TTC549 (cell line): Measurements from ENCODE around the gene PPIF.
"Not testable (repeated sequence)": the region's sequence is repeated elsewhere in the genome, so short reads cannot be mapped to it uniquely, and the experiment has no call there.

Experiments
- FAIRE-seq: peaks from 2 replicates; lab custom pipeline; 2012; peaks lifted over from hg19 to GRCh38; lab: Jason Lieb, UNC

The PPIF gene

DNA sequence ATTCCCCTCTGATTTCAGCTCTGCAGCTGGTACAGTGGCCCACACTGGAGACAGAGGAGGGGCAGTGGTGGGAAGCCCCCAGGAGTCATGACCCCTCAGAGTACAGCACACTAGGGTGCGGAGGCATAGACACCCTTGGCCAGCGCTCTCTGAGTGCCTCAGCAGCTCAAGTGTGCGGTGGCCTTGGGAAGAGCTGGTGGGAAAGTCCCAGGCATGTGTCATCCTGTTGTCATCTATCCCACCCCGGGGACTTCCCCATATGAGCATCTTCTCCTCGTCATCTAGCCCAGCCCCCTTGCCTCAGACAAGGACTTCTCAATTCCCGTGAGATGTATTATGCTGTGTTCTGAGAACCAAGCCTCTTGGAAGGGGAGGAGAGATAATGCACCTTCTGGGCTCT, 15.6 kb upstream of the PPIF start:
- FAIRE-seq = no peak

DNA sequence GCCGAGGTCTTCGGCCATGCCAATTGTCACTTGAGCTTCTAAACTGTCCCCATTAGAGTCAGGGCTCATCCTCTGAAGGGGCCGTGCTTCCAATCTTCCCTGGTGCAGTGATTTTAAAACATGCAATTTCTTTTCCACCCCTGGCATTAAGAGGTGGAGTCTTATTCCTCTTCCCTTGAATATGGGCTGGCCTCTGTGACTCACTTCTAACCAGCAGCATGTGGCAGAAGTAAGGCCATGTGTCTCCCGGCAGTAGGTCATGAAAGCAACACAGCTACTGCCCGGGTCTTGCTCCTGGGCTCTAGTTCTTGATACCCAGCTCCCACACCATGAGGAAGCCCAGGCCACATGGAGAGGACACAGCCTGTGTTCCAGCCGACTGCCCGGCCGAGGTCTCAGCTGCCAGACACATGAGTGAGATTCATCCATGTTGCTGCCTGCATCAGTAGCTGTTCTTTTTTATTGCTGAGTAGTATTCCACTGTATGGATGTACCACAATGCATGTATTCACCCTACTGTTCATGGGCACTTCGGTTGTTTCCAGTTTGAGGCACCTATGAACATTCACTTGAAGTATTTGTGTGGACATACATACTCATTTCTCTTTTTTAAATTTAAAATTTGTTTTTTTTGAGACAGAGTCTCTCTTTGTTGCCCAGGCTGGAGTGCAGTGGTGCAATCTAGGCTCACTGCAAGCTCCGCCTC, 14.5 kb upstream of the PPIF start:
- not testable (repeated sequence) for FAIRE-seq

DNA sequence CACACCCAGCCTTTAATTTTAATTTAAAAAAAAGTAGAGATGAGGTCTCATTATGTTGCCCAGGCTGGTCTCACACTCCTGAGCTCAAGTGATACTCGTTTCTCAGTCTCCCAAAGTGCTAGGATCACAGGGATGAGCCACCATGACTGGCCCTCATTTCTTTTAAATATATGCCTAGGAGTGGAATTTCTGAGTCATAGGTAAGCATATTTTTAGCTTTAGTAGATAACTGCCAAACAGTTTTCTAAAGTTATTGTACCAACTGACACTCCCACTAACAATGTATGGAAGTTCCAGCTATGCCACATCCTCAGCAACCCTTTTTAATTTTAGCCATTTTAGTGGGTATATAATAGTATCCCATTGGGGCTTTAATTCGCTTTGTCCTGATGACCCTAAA, 13.8 kb upstream of the PPIF start:
- FAIRE-seq = no peak

DNA sequence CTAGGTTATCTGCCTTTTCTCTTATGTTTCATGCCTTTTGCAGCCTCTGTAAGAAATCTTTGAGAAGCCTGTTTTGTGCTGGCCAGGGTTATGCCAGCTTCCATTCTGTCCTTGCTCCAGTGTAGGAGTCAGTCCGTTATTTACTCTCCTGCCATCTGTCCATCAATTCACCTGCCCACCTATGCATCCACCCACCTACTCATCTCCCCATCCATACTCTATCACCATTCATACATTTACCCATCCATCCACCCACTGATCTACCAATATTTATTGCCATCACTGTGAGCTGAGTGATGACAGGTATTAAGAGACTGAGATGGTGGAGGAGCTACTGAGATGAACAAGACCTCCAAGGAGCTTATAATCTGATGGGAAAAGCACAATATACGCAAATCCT, 12.7 kb upstream of the PPIF start:
- no peak for FAIRE-seq

GRCh38 chr10:79335094-79335469, 12.2 kb upstream of the PPIF start:
- FAIRE-seq = no peak

- FAIRE-seq = no peak
Observed at GRCh38 chr10:79335470-79336235, 11.6 kb upstream of the PPIF start.

DNA sequence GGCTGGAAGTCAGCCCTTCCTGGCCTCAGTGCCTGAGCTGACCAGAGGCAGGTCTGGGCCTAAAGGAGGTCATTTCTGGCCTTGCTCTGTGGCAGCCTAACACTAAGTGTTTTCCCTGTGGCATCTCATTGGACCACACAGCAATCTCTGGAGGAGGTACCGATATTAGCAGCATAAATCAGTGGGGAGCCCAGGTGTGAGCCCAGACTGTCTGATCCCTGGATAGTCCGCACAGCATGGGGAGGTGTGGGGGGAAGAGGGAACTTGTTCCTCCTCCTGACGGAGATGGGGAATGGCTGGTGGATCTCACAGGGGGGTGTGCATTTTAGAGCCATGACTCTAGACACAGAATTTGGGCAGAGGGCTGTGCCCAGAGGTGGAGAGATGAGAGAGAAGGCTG, 11.0 kb upstream of the PPIF start:
- FAIRE-seq = no peak

DNA sequence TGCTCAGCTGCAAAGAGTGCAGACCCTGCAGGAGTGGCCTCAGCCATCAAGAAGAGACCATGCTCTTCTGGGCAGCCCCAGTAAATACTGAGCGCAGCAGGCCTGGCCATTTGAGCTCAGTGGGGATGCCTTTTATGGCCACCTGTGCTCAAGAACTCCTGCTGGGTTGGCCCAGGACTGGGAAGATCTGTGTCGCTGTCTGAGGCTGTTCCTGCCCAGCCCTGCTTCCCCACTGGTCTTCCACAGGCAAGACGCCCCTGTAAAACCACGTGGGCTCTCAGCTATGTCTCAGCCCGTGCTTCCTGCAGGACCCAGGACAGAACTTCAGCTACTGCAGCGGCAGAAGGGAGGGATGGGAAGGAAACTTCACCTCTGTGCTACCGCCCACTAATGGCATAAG, 10.5 kb upstream of the PPIF start:
- no peak for FAIRE-seq

DNA sequence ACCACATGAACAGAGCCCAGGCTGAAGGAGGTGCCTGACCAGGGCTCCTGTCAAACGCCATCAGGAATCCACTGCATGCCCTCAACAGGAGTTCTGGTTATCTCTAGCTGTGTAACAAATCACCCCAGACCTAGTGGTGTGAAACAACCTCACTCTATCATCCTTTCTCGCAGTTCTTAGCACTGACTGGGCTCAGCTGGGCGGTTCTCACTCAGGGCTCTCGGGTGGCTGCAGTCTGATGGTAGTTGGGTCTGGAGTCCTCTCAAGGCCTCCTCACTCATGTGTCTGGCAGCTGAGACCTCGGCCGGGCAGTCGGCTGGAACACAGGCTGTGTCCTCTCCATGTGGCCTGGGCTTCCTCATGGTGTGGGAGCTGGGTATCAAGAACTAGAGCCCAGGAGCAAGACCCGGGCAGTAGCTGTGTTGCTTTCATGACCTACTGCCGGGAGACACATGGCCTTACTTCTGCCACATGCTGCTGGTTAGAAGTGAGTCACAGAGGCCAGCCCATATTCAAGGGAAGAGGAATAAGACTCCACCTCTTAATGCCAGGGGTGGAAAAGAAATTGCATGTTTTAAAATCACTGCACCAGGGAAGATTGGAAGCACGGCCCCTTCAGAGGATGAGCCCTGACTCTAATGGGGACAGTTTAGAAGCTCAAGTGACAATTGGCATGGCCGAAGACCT, 9.3 kb upstream of the PPIF start:
- not testable (repeated sequence) for FAIRE-seq

DNA sequence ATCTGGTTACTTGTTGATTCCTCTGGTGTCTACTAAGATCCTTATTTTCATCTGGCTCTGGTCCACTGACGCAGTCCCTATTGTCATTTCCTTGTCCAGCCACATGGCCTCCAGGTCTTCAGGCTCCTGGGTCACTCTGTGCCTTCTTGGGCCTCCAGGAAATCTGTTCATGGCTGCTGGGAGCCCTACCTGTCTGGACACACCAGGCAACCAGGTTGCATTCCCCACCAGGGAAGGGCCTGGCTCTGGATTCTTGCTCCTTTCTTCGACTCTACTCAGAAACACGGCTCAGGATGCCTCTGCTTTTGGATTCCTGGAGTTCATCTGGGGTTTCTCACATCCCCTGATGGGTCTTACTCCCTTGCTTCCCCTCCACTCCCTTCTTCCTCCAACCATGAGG, 8.0 kb upstream of the PPIF start:
- no peak for FAIRE-seq

DNA sequence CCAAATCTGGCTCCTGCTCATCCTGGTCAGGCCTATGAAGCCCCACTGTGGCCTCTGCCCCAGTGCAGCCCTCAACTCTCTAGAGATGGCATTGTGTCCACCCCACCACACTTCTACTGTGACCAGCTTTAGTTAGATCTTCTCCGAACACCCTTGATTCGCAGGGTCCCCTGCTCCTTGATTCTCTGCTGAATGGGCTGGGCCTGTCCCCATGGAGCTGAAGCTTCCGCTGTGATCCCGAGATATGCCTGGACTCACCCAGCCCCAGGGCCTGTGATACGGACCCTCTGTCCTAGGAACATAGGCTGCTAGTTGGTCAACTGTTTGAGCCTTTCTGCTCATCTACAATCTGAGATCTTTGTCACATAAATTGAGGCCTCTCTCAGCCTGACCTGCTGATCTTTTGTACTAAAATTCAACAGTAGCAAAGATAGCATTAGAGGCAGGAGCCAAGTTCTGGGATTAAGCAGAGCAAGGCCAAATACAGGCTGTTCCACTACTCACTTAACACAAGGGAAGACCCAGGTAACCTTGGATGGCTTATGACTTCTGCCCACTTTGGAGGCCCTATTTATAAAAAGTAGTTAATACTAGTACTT, 6.5 kb upstream of the PPIF start:
- no peak for FAIRE-seq

DNA sequence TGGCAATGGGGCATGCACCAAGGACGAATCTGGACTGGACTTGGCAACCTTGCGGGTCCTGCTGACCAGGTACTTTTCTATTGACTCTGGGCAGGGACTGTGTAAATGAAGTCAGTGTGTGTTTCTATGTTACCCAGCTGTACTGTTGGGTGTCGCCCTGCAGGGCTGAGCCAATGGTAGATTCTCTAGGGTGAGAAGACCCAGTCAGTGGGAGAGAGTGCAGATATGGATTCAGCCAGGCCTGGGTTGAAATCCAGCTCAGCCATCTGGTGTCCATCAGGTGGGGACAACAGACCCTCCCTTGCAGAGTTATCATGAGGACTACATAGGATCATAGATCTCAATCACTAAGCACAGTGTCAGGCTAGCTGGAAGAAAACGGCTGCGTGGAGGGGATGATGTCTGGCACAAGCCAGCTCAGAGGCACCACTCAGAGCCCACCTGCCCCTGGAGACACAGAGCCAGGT, 4.9 kb upstream of the PPIF start:
- FAIRE-seq = no peak

- no peak for FAIRE-seq
Observed at GRCh38 chr10:79342811-79343561, 4.3 kb upstream of the PPIF start.

- no peak for FAIRE-seq
Observed at GRCh38 chr10:79344502-79345195, 2.6 kb upstream of the PPIF start.

- no peak for FAIRE-seq
Observed at GRCh38 chr10:79345241-79346011, 1.8 kb upstream of the PPIF start.

- no peak for FAIRE-seq
Observed at GRCh38 chr10:79346012-79346340, 1.3 kb upstream of the PPIF start.

DNA sequence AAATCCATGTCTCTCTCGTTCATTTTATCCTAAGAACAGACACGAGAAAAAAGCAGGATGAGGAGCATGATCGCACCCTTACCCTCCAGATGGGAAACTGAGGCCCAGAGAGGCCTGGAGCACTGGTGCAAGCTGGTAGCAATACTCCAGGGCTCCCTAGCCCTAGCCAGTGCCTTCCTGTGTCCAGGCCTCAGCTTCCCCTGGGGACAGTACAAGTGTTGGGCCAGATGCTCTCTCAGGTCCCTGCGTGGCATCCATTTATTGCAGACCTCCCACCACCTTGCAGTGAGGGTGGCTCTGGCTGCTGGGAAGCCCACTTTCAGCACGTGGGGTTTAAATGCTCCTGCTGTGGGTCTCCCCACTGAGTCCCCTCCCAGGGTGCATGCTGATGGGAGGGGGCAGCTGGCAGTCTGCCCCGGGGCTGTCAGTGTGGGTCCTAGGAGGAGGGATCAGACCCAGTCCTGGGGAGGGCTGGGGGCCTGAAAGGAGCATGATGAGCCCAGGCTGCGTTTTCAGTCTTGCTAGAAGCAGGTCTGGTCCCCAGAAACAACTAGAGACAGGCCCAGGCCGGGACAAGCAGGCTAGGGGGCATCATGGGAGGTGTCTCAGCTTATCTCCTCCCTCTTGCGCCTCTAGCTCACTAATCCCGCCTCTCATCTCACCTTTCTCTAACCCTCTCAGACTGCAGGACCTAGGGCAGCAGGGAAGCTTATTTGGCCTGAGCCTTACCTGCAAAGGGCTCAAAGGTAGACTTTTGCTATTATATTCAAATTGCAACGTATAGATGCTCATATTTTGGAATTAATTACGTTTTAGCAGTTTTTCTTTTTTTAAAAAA, 662 bp upstream of the PPIF start:
- no peak for FAIRE-seq

DNA sequence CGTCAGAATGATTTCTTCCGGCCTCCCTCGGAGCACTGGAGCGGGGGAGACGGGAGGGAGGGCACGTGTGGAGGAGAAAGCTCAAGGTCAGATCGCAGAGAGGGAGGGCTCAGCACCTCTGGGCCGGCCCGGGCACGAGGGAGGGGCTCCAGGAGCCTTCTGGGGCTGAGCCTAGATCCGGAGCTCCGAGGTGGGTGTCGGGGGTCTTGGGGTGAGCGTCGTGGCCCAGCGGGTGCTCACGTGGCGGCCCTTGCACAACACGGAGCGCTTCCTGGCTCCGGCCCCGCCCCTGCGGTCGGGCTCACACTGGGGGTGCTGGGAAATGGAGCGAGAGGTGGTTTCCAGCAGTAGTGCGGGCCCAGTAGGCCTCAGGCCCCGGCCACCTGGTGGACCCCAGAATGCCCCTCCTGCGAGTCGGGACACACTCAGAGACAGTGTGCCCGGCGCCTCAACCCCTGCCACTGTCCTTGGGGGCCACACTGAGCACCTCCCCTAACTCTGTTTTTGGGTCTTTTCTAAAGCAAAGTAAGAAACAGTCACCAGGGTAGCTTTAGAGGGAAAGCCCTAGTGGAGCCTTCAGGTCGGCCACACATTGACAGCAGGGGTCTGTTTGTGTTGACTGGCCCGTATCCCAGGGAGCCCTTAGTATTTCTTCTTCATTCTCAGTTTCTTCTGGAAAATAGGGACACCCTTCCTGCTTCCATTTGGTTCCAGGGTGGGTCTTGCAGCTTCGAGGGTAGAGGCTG, 798 bp downstream of the PPIF start:
- no peak for FAIRE-seq

DNA sequence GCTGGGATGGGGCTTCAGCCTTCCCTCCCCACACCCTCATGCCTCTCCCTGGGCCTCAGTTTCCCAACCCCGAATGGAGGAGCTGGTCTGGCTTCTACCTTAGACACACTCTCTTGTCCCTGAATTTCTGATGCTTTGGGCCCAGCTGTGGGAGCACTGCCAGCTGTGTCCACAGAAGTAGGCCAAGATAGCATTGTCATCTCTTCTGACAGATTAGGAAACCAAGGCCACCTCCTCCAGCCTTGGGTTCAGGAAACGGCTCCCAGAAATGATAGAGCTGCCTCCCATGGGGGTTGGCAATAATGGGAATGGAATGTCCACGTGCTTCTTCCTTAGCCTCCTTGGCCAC, 1.3 kb downstream of the PPIF start:
- no peak for FAIRE-seq
